Urothelium cell line (cell line): ENCODE data around the gene PRDM13.
"Not testable (repeated sequence)": the region's sequence is repeated elsewhere in the genome, so short reads cannot be mapped to it uniquely, and the experiment has no call there.

Source experiments
- DNase-seq: peaks from one replicate; pipeline ENCODE4 v3.0.0; 2011; ENCODE audit warnings: low spot score, mixed read lengths
- FAIRE-seq: peaks from 2 replicates; lab custom pipeline; 2011; peaks lifted over from hg19 to GRCh38; lab: Jason Lieb, UNC

The PRDM13 gene

DNA sequence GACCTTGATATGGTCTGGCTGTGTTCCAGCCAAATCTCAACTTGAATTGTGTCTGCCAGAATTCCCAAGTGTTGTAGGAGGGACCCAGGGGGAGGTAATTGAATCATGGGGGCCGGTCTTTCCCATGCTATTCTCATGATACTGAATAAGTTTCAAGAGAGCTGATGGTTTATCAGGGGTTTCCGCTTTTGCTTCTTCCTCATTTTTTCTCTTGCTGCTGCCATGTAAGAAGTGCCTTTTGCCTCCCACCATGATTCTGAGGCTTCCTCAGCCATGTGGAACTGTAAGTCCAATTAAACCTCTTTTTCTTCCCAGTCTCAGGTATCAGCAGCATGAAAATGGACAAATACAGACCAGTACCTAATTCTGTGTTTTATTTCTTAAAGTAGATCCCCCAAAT is 15.4 kb downstream of the PRDM13 start:
- not testable (repeated sequence) for FAIRE-seq

GRCh38 chr6:99629293-99629692 is 22.7 kb downstream of the PRDM13 start:
- DNase-seq (no peak), FAIRE-seq (no peak)

More for the DNA sequence above, 15.4 kb downstream of the PRDM13 start:
- DNase-seq: not testable (repeated sequence)

DNA sequence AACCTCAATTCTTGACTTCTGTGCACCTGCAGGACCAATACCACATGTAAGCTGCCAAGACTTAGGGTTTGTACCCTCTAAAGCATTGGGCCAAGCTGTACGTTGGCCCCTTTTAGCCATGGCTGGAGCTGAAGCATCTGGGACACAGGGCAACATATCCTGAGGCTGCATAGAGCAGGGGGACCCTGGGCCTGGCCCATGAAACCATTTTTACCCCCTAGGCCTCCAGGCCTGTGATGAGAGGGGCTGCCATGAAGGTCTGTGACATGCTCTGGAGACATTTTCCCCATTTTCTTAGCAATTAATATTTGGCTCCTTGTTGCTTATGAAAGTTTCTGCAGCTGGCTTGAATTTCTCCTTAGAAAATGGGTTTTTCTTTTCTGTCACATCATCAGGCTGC is 31.0 kb downstream of the PRDM13 start:
- DNase-seq (no peak), FAIRE-seq (no peak)

GRCh38 chr6:99638358-99638757 is 31.7 kb downstream of the PRDM13 start:
- FAIRE-seq, DNase-seq: not testable (repeated sequence)

GRCh38 chr6:99641270-99641669 is 34.6 kb downstream of the PRDM13 start:
- DNase-seq (no peak), FAIRE-seq (no peak)

GRCh38 chr6:99645986-99646385 is 39.4 kb downstream of the PRDM13 start:
- no peak for FAIRE-seq

GRCh38 chr6:99650091-99650571 is 43.5 kb downstream of the PRDM13 start:
- not testable (repeated sequence) for DNase-seq, FAIRE-seq

More at GRCh38 chr6:99645986-99646385, 39.4 kb downstream of the PRDM13 start:
- DNase-seq: no peak

- DNase-seq (no peak), FAIRE-seq (no peak)
These were observed 53.6 kb downstream of the PRDM13 start for GRCh38 chr6:99660206-99660605.

GRCh38 chr6:99661870-99662269 is 55.2 kb downstream of the PRDM13 start:
- no peak for FAIRE-seq
- DNase-seq: no peak

DNA sequence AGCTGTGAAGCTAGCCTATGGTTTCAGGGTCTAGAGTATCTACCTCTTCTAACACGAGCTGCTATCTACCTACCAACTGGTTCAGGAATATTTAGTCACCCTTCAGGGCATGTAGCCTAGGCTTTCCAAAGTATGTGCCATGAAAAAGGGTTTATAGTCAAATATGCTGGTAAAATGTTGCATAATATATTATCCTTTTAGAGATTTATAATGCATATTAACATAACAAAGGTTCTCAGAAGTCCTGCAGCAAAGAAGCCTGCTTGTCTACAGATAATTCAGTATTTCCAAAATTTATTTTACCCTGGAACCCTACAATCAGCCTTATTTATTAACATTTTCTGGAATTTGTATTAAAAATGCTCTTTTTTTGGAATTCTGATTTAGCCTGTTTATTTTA is 56.0 kb downstream of the PRDM13 start:
- no peak for FAIRE-seq
- DNase-seq: no peak
